Thyroid gland (tissue), 4 donors: Measurements from ENCODE around the gene MAP7.

Experiments used
- POLR2A ChIP-seq, 2 donors: fragments of 450-650 bp; IDR thresholded peaks; one replicate each; pipeline ENCODE4 v1.6.1; 2017; ENCODE audit warnings: antibody characterized with exemption in 2 of 2, mild to moderate bottlenecking in 2 of 2, moderate library complexity in 1 of 2
- TF ChIP-seq, protein P1 (sequence below), 6 experiments: fragments of 200-600 bp in 3 of 6; fragments of 450-650 bp in 3 of 6; sonication (generic) in 3 of 6; IDR thresholded peaks; one replicate each; pipeline ENCODE4 v1.5.1; 2016 to 2019; ENCODE audit warnings: antibody characterized with exemption in 6 of 6, mild to moderate bottlenecking in 2 of 6, inconsistent platforms in 1 of 6, moderate library complexity in 1 of 6

GRCh38 chr6:136524936-136525413 lies 25.2 kb downstream of the MAP7 start:
- TF ChIP-seq, protein P1, sequence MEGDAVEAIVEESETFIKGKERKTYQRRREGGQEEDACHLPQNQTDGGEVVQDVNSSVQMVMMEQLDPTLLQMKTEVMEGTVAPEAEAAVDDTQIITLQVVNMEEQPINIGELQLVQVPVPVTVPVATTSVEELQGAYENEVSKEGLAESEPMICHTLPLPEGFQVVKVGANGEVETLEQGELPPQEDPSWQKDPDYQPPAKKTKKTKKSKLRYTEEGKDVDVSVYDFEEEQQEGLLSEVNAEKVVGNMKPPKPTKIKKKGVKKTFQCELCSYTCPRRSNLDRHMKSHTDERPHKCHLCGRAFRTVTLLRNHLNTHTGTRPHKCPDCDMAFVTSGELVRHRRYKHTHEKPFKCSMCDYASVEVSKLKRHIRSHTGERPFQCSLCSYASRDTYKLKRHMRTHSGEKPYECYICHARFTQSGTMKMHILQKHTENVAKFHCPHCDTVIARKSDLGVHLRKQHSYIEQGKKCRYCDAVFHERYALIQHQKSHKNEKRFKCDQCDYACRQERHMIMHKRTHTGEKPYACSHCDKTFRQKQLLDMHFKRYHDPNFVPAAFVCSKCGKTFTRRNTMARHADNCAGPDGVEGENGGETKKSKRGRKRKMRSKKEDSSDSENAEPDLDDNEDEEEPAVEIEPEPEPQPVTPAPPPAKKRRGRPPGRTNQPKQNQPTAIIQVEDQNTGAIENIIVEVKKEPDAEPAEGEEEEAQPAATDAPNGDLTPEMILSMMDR (IDR thresholded peaks at IDR 0.05), result no peak
- TF ChIP-seq POLR2A (IDR thresholded peaks at IDR 0.05), result no peak
